C4-2B (cell line): ENCODE results near the gene KCTD13.
"Not testable (repeated sequence)": the region's sequence is repeated elsewhere in the genome, so short reads cannot be mapped to it uniquely, and the experiment has no call there.

ENCODE experiments used
- CTCF ChIP-seq: fragments of 450-650 bp; conservative IDR thresholded peaks from 2 replicates; pipeline ENCODE4 v1.5.1; 2017; ENCODE audit warnings: mild to moderate bottlenecking
- ZFX ChIP-seq: fragments of 450-650 bp; IDR thresholded peaks from 2 replicates; pipeline ENCODE4 v1.6.1; 2017

- TF ChIP-seq CTCF, ZFX: not testable (repeated sequence)
These were observed 16.2 kb downstream of the KCTD13 start for GRCh38 chr16:29909851-29910250.
